ENCODE measurements around the gene P2RX7. TPM values are rescaled to one million over a fixed set of nuclear protein-coding genes. Genes with fewer than 3 reads are reported as not detected.

P2RX7 gene
- total RNA-seq, 1 donor from 2014 or later, result 0.82 TPM

DNA sequence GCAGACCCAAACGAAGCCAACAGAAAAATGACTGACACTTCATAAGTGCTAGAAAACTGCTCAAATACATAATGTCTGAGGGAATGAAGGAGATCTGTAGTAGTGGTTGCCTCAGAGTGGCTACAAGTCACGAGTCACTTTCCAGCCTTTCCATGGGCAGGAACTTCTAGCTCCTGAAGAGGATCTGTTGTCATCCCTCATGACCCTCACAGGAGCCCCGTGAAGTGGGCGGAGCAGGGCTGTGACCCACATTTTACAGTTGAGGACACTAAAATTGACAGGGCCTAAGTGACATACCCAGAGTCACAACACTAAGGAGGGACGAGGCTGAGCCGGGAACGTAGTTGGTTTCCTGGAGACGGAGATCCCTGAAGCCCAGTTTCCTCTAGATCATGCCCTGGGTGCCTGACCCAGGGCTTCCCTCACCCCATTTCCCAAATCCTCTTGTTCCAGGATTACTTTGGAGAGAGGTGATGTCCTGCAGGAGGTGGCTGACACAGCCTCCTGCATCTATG, 45.8 kb upstream of the P2RX7 start:
- Mint-ChIP-seq H3K4me3 (ENCODE audit: unreplicated experiment) (no peak overlapping the region), H3K4me1 (ENCODE audit: unreplicated experiment) (peaks cover 6% of the 10 kb centered on the region), H3K27me3 (ENCODE audit: unreplicated experiment) (no peaks in the 10 kb centered on the region), H3K9me3 (ENCODE audit: unreplicated experiment) (no peaks in the 10 kb centered on the region), H3K27ac (ENCODE audit: unreplicated experiment) (no peak overlapping the region), H3K36me3 (ENCODE audit: low read depth, unreplicated experiment) (peaks cover 3% of the 10 kb centered on the region)
- no peak for DNase-seq (ENCODE audit: low spot score)
- TF ChIP-seq, protein P1, sequence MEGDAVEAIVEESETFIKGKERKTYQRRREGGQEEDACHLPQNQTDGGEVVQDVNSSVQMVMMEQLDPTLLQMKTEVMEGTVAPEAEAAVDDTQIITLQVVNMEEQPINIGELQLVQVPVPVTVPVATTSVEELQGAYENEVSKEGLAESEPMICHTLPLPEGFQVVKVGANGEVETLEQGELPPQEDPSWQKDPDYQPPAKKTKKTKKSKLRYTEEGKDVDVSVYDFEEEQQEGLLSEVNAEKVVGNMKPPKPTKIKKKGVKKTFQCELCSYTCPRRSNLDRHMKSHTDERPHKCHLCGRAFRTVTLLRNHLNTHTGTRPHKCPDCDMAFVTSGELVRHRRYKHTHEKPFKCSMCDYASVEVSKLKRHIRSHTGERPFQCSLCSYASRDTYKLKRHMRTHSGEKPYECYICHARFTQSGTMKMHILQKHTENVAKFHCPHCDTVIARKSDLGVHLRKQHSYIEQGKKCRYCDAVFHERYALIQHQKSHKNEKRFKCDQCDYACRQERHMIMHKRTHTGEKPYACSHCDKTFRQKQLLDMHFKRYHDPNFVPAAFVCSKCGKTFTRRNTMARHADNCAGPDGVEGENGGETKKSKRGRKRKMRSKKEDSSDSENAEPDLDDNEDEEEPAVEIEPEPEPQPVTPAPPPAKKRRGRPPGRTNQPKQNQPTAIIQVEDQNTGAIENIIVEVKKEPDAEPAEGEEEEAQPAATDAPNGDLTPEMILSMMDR (IDR thresholded peaks at IDR 0.05; ENCODE audit: unreplicated experiment), result no peak

DNA sequence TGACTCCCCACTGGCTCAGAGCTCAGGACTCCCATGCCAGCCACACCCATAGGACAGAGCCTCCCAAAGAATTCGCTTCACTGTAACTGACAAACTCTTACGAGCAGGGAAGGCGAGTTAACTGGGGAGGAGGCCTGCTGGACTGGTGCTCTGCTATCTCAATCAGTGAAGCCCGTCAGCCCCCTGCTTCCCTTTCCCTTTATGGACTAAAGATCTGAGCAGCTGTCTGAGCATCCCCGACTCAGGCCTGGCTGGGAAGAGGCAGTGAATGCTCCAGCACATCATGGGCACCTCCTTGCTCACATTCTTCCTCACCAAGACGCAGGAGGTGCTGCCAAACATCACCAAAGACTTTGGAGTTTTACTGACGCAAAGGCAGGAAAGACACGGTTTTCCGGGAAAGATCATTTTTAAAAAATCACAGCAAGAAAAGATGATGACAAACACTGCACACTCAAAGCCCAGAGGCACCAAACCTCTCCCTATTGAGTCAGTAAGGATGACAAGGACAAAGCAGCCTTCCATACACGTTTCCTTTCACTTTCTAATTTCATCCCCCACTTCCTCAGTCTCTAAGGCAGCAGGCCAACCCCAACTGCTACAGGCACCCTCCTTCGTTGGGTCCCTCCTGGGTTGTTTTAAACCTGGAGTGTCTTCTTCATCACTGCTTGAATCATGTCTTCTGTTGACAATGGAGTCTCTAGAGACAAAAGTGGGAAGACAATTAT, 45.0 kb upstream of the P2RX7 start:
- TF ChIP-seq, protein P1 (IDR thresholded peaks at IDR 0.05; ENCODE audit: unreplicated experiment), result no peak
- peaks cover 3% of the 10 kb centered on the region for H3K36me3 Mint-ChIP-seq (ENCODE audit: low read depth, unreplicated experiment)
- no peak overlapping the region for H3K27ac Mint-ChIP-seq (ENCODE audit: unreplicated experiment)
- no peaks in the 10 kb centered on the region for H3K9me3 Mint-ChIP-seq (ENCODE audit: unreplicated experiment)
- H3K4me1 Mint-ChIP-seq (ENCODE audit: unreplicated experiment), result peaks cover 6% of the 10 kb centered on the region
- no peaks in the 10 kb centered on the region for H3K27me3 Mint-ChIP-seq (ENCODE audit: unreplicated experiment)
- no peak for DNase-seq (ENCODE audit: low spot score)
- H3K4me3 Mint-ChIP-seq (ENCODE audit: unreplicated experiment), result no peak overlapping the region

DNA sequence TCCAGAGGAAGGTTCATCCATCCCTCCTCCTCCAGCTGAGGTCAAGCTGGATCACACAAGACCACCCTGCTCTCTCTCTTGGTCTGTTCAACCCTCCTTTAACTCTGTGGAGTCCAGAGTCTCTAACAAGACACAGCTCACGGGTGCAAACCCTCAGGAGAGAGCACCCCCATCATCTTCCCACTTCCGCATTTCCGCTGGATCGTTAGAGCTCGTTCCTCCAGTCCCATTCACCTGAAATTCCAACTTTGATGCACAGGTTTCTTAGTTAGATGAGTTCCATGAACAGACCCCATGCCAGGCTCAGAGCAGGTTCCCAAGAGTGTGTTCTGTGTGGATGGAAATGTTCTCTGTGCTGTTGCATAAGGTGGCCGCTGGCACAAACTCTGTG, 44.5 kb upstream of the P2RX7 start:
- TF ChIP-seq, protein P1 (IDR thresholded peaks at IDR 0.05; ENCODE audit: unreplicated experiment), result no peak
- Mint-ChIP-seq H3K4me3 (ENCODE audit: unreplicated experiment) (no peak overlapping the region), H3K4me1 (ENCODE audit: unreplicated experiment) (peaks cover 6% of the 10 kb centered on the region), H3K9me3 (ENCODE audit: unreplicated experiment) (no peaks in the 10 kb centered on the region), H3K27me3 (ENCODE audit: unreplicated experiment) (no peaks in the 10 kb centered on the region), H3K36me3 (ENCODE audit: low read depth, unreplicated experiment) (peaks cover 3% of the 10 kb centered on the region), H3K27ac (ENCODE audit: unreplicated experiment) (no peak overlapping the region)
- no peak for DNase-seq (ENCODE audit: low spot score)

- Mint-ChIP-seq H3K27ac (ENCODE audit: unreplicated experiment) (no peak overlapping the region), H3K4me3 (ENCODE audit: unreplicated experiment) (no peak overlapping the region), H3K9me3 (ENCODE audit: unreplicated experiment) (no peaks in the 10 kb centered on the region), H3K36me3 (ENCODE audit: low read depth, unreplicated experiment) (peaks cover 3% of the 10 kb centered on the region), H3K27me3 (ENCODE audit: unreplicated experiment) (no peaks in the 10 kb centered on the region), H3K4me1 (ENCODE audit: unreplicated experiment) (peaks cover 9% of the 10 kb centered on the region)
- TF ChIP-seq, protein P1 (IDR thresholded peaks at IDR 0.05; ENCODE audit: unreplicated experiment), result no peak
- DNase-seq (ENCODE audit: low spot score), result no peak
These were observed 43.5 kb upstream of the P2RX7 start for GRCh38 chr12:121089031-121089812.
